ENCODE results near the gene TRIP12.
"Not testable (repeated sequence)": the region's sequence is repeated elsewhere in the genome, so short reads cannot be mapped to it uniquely, and the experiment has no call there.

The TRIP12 gene

GRCh38 chr2:229768235-229768634, 153.6 kb downstream of the TRIP12 start:
- no peak for DNase-seq (ENCODE audit: low spot score)

GRCh38 chr2:229765721-229766120, 156.1 kb downstream of the TRIP12 start:
- no peak for DNase-seq (ENCODE audit: low spot score)

- DNase-seq (ENCODE audit: low spot score), result no peak
Measured at GRCh38 chr2:229761663-229762062, 160.1 kb downstream of the TRIP12 start.

GRCh38 chr2:229757462-229757861, 164.3 kb downstream of the TRIP12 start:
- not testable (repeated sequence) for DNase-seq (ENCODE audit: low spot score)

GRCh38 chr2:229752970-229753729, 168.7 kb downstream of the TRIP12 start:
- no peak for DNase-seq (ENCODE audit: low spot score)

GRCh38 chr2:229749779-229750178, 172.0 kb downstream of the TRIP12 start:
- DNase-seq (ENCODE audit: low spot score), result no peak

- DNase-seq (ENCODE audit: low spot score), result no peak
Measured at GRCh38 chr2:229748950-229749349, 172.9 kb downstream of the TRIP12 start.

- DNase-seq (ENCODE audit: low spot score), result not testable (repeated sequence)
Measured at GRCh38 chr2:229742691-229743090, 179.1 kb downstream of the TRIP12 start.

- DNase-seq (ENCODE audit: low spot score), result no peak
Measured at GRCh38 chr2:229740279-229740678, 181.5 kb downstream of the TRIP12 start.

- no peak for DNase-seq (ENCODE audit: low spot score)
Measured at GRCh38 chr2:229738024-229738625, 183.7 kb downstream of the TRIP12 start.

- no peak for DNase-seq (ENCODE audit: low spot score)
Measured at GRCh38 chr2:229734410-229734809, 187.4 kb downstream of the TRIP12 start.

- DNase-seq (ENCODE audit: low spot score), result no peak
Measured at GRCh38 chr2:229733611-229734245, 188.1 kb downstream of the TRIP12 start.

- DNase-seq (ENCODE audit: low spot score), result no peak
Measured at GRCh38 chr2:229732897-229733296, 188.9 kb downstream of the TRIP12 start.

- no peak for DNase-seq (ENCODE audit: low spot score)
Measured at GRCh38 chr2:229731916-229732315, 189.9 kb downstream of the TRIP12 start.

- no peak for DNase-seq (ENCODE audit: low spot score)
Measured at GRCh38 chr2:229731363-229731762, 190.4 kb downstream of the TRIP12 start.

- no peak for DNase-seq (ENCODE audit: low spot score)
Measured at GRCh38 chr2:229728370-229728769, 193.4 kb downstream of the TRIP12 start.

- no peak for DNase-seq (ENCODE audit: low spot score)
Measured at GRCh38 chr2:229726643-229727042, 195.2 kb downstream of the TRIP12 start.

- no peak for DNase-seq (ENCODE audit: low spot score)
Measured at GRCh38 chr2:229725716-229726574, 195.9 kb downstream of the TRIP12 start.

GRCh38 chr2:229723192-229723591, 198.6 kb downstream of the TRIP12 start:
- not testable (repeated sequence) for DNase-seq (ENCODE audit: low spot score)

- no peak for DNase-seq (ENCODE audit: low spot score)
Measured at GRCh38 chr2:229719926-229720647, 201.7 kb downstream of the TRIP12 start.

GRCh38 chr2:229718057-229718456, 203.8 kb downstream of the TRIP12 start:
- DNase-seq (ENCODE audit: low spot score), result no peak
